Common myeloid progenitor, CD34-positive (primary cell): ENCODE data around the gene CLNK.

Experiments
- CTCF ChIA-PET: fragments of 350-600 bp; sonication (Branson Sonifier 250); formaldehyde crosslinking; loops from one replicate; lab custom pipeline; 2021; ENCODE audit warnings: antibody characterized with exemption; lab: Charles Lee
- POLR2A ChIA-PET: fragments of 350-600 bp; sonication (Branson Sonifier 250); formaldehyde crosslinking; loops from one replicate; lab custom pipeline; 2021; ENCODE audit warnings: antibody characterized with exemption; lab: Charles Lee
- DNase-seq, 3 donors: peaks; one replicate each; pipeline versions ENCODE4 v3.0.0 to v3.0.0-alpha.2; 2013
- H3K27ac ChIP-seq, 2 experiments: 1 replicate in 1 of 2; 2 replicates in 1 of 2; pipeline ENCODE4 v1.7.0; 2013; ENCODE audit warnings: inconsistent platforms in 2 of 2, low read length in 2 of 2, mild to moderate bottlenecking in 2 of 2, low read depth in 1 of 2, moderate library complexity in 1 of 2; ENCODE audit not compliant: severe bottlenecking in 2 of 2, insufficient read depth in 1 of 2, poor library complexity in 1 of 2
- H3K27me3 ChIP-seq, 5 experiments: replicated peaks in 2 of 5; 1 replicate in 3 of 5; 2 replicates in 2 of 5; pipeline versions ENCODE4 v1.6.1 to v1.7.0; 2013; ENCODE audit warnings: low read length in 4 of 5, mild to moderate bottlenecking in 2 of 5, moderate library complexity in 2 of 5, inconsistent platforms in 1 of 5; ENCODE audit not compliant: insufficient read depth in 5 of 5, control insufficient read depth in 4 of 5
- H3K36me3 ChIP-seq, 4 experiments: 1 replicate in 2 of 4; 2 replicates in 2 of 4; pipeline versions ENCODE4 v1.6.1 to v1.7.0; 2013; ENCODE audit warnings: low read length in 3 of 4, control low read depth in 1 of 4, mild to moderate bottlenecking in 1 of 4; ENCODE audit not compliant: control insufficient read depth in 4 of 4, insufficient read depth in 4 of 4
- H3K4me1 ChIP-seq, 4 experiments: 1 replicate in 3 of 4; 2 replicates in 1 of 4; pipeline versions ENCODE4 v1.6.1 to v1.7.1; 2013; ENCODE audit warnings: low read length in 3 of 4, mild to moderate bottlenecking in 3 of 4, control low read depth in 1 of 4, inconsistent platforms in 1 of 4, moderate library complexity in 1 of 4; ENCODE audit not compliant: control insufficient read depth in 4 of 4, insufficient read depth in 4 of 4; ENCODE audit errors: control extremely low read depth in 1 of 4
- H3K4me3 ChIP-seq, 7 experiments: 1 replicate in 4 of 7; 2 replicates in 3 of 7; pipeline versions ENCODE4 v1.5.1 to v1.7.0; 2013; ENCODE audit warnings: mild to moderate bottlenecking in 7 of 7, low read length in 6 of 7, moderate library complexity in 6 of 7, inconsistent platforms in 2 of 7, low read depth in 2 of 7, control low read depth in 1 of 7; ENCODE audit not compliant: insufficient read depth in 4 of 7, control insufficient read depth in 1 of 7; ENCODE audit errors: extremely low read depth in 1 of 7
- H3K9me3 ChIP-seq, 5 experiments: 1 replicate in 4 of 5; 2 replicates in 1 of 5; pipeline versions ENCODE4 v1.6.1 to v1.7.1; 2013; ENCODE audit warnings: low read length in 4 of 5, mild to moderate bottlenecking in 2 of 5, inconsistent platforms in 1 of 5, low read depth in 1 of 5, moderate library complexity in 1 of 5; ENCODE audit not compliant: control insufficient read depth in 4 of 5, insufficient read depth in 2 of 5; ENCODE audit errors: control extremely low read depth in 1 of 5
- WGBS: methylation state at CpG from one replicate; pipeline ENCODE4 v1.1.5; 2013; ENCODE audit not compliant: insufficient coverage; 5-methylcytosine and 5-hydroxymethylcytosine counted together

The CLNK gene

GRCh38 chr4:10696253-10696652 is 11.7 kb upstream of the CLNK start:
- Histone ChIP-seq H3K36me3 (no peaks in the 10 kb centered on the region), H3K4me3 (no peak overlapping the region), H3K9me3 (peaks cover 0 to 3% (median 0%) of the 10 kb centered on the region in 5 experiments), H3K27ac (no peak overlapping the region), H3K27me3 (no peaks in the 10 kb centered on the region), H3K4me1 (peaks cover 0 to 17% (median 5%) of the 10 kb centered on the region in 4 experiments)
- WGBS, result 100% methylated on average over 4 of the region's 4 CpGs
- no peak for DNase-seq
- CTCF ChIA-PET, result interaction anchor here (1.1 to 1.9 kb wide), 3 partner anchors 13 to 26 kb away, joined by 3 to 6 read pairs (median 4); no protein-coding TSS in a partner anchor
- POLR2A ChIA-PET, result interaction anchor here (1.4 kb wide), 1 partner anchor 24 kb away, joined by 3 read pairs; no protein-coding TSS in a partner anchor

GRCh38 chr4:10694828-10695209 is 10.3 kb upstream of the CLNK start:
- ChIA-PET CTCF (interaction anchor here (1.3 to 1.9 kb wide), 3 partner anchors 12 to 19 kb away, joined by 3 to 6 read pairs (median 4); no protein-coding TSS in a partner anchor), POLR2A (interaction anchor here (1.4 kb wide), 1 partner anchor 23 kb away, joined by 3 read pairs; no protein-coding TSS in a partner anchor)
- Histone ChIP-seq H3K36me3 (no peaks in the 10 kb centered on the region), H3K27me3 (no peaks in the 10 kb centered on the region), H3K9me3 (peaks cover 0 to 3% (median 0%) of the 10 kb centered on the region in 5 experiments), H3K4me1 (peaks cover 3 to 16% (median 10%) of the 10 kb centered on the region in 4 experiments), H3K27ac (no peak overlapping the region), H3K4me3 (no peak overlapping the region)
- no peak for DNase-seq
- WGBS, result no CpG with 5 or more reads among the region's 1 CpG

GRCh38 chr4:10694151-10694827 is 9.7 kb upstream of the CLNK start:
- CTCF ChIA-PET, result interaction anchor here (1.3 kb wide), 1 partner anchor 13 kb away, joined by 3 read pairs; no protein-coding TSS in a partner anchor

GRCh38 chr4:10691651-10692050 is 7.1 kb upstream of the CLNK start:
- Histone ChIP-seq H3K27ac (no peak overlapping the region), H3K27me3 (no peaks in the 10 kb centered on the region), H3K4me1 (peaks cover 3 to 36% (median 17%) of the 10 kb centered on the region in 4 experiments), H3K36me3 (no peaks in the 10 kb centered on the region), H3K4me3 (no peak overlapping the region), H3K9me3 (no peaks in the 10 kb centered on the region)
- no CpG with 5 or more reads among the region's 2 CpGs for WGBS
- POLR2A ChIA-PET, result no interaction called here
- CTCF ChIA-PET, result interaction anchor here (1.5 to 1.6 kb wide), 2 partner anchors 12 to 18 kb away, joined by 4 to 5 read pairs; no protein-coding TSS in a partner anchor
- no peak for DNase-seq

More at GRCh38 chr4:10694151-10694827, 9.7 kb upstream of the CLNK start:
- 94% methylated on average over 2 of the region's 6 CpGs for WGBS
- Histone ChIP-seq H3K27ac (no peak overlapping the region), H3K4me3 (no peak overlapping the region), H3K36me3 (no peaks in the 10 kb centered on the region), H3K27me3 (no peaks in the 10 kb centered on the region), H3K4me1 (peaks cover 3 to 22% (median 15%) of the 10 kb centered on the region in 4 experiments), H3K9me3 (peaks cover 0 to 3% (median 0%) of the 10 kb centered on the region in 5 experiments)
- DNase-seq, result no peak
- POLR2A ChIA-PET, result no interaction called here

- no peak overlapping the region for H3K4me3 ChIP-seq
- H3K9me3 ChIP-seq, result no peaks in the 10 kb centered on the region
- H3K27me3 ChIP-seq, result no peaks in the 10 kb centered on the region
- no peak overlapping the region for H3K27ac ChIP-seq
- DNase-seq, result peak in 2 of 3 donors; percentile 73 to 78
- no peaks in the 10 kb centered on the region for H3K36me3 ChIP-seq
- H3K4me1 ChIP-seq, result peaks cover 3 to 48% (median 23%) of the 10 kb centered on the region in 4 experiments
- WGBS, result 98% methylated on average over 4 of the region's 8 CpGs
- ChIA-PET POLR2A (no interaction called here), CTCF (interaction anchor here (0.7 to 1.6 kb wide), 5 partner anchors 12 to 19 kb away, joined by 3 to 5 read pairs (median 3); no protein-coding TSS in a partner anchor)
Measured at GRCh38 chr4:10690185-10690907, 5.8 kb upstream of the CLNK start.

- Histone ChIP-seq H3K27me3 (no peaks in the 10 kb centered on the region), H3K9me3 (no peaks in the 10 kb centered on the region), H3K27ac (no peak overlapping the region), H3K4me3 (no peak overlapping the region), H3K36me3 (no peaks in the 10 kb centered on the region), H3K4me1 (peaks cover 6 to 59% (median 34%) of the 10 kb centered on the region in 4 experiments)
- POLR2A ChIA-PET, result no interaction called here
- DNase-seq, result peak in 2 of 3 donors; percentile 50 to 70
- WGBS, result 5% methylated on average over 4 of the region's 6 CpGs
- CTCF ChIA-PET, result no interaction called here
Measured at GRCh38 chr4:10688846-10689245, 4.3 kb upstream of the CLNK start.
